Measurements from ENCODE around the gene PRSS3. TPM values are rescaled to one million over a fixed set of nuclear protein-coding genes. Genes with fewer than 3 reads are reported as not detected.
"Not testable (repeated sequence)": the region's sequence is repeated elsewhere in the genome, so short reads cannot be mapped to it uniquely, and the experiment has no call there.

Gene PRSS3
- total RNA-seq, result 1 to 10 TPM in 1 of 2 donors, under 1 TPM in 1; 0.23 to 1.5 TPM

- no peak within 1 kb of the TSS for H3K27ac ChIP-seq
- intact Hi-C loops (cut with DNase I), result no loop called here
- WGBS, result 57% methylated on average over 4 of the region's 4 CpGs
- no peak for TF ChIP-seq CTCF (IDR thresholded peaks at IDR 0.05)
- no peak for TF ChIP-seq POLR2A (IDR thresholded peaks at IDR 0.05)
- TF ChIP-seq POLR2AphosphoS5 (IDR thresholded peaks at IDR 0.05), result no peak
- H3K9me3 ChIP-seq, result no peaks in the 10 kb centered on the region
- DNase-seq (ENCODE audit: low spot score), result no peak
- H3K4me3 ChIP-seq, result no peak within 1 kb of the TSS
- H3K36me3 ChIP-seq, result no peaks in the 10 kb centered on the region
- no peaks in the 10 kb centered on the region for H3K27me3 ChIP-seq (replicated peaks; ENCODE audit: insufficient read depth)
- no peaks in the 10 kb centered on the region for H3K4me1 ChIP-seq (replicated peaks)
Measured at GRCh38 chr9:33795281-33795680, at the start of gene PRSS3. PRSS3 (plus strand) TSS chr9:33795561; CDS start chr9:33795574, 13 bp downstream.

GRCh38 chr9:33748633-33749304 lies 46.6 kb upstream of the PRSS3 start:
- Histone ChIP-seq H3K27ac (no peak overlapping the region), H3K9me3 (no peaks in the 10 kb centered on the region), H3K27me3 (replicated peaks; ENCODE audit: insufficient read depth) (no peaks in the 10 kb centered on the region), H3K36me3 (no peaks in the 10 kb centered on the region), H3K4me3 (no peak overlapping the region), H3K4me1 (replicated peaks) (no peaks in the 10 kb centered on the region)
- 94% methylated on average over 22 of the region's 22 CpGs for WGBS
- DNase-seq (ENCODE audit: low spot score), result no peak
- TF ChIP-seq POLR2AphosphoS5 (IDR thresholded peaks at IDR 0.05) (no peak), POLR2A (IDR thresholded peaks at IDR 0.05) (no peak), CTCF (IDR thresholded peaks at IDR 0.05) (no peak)
- intact Hi-C loops (cut with DNase I), result no loop called here

GRCh38 chr9:33749305-33749654 lies 46.1 kb upstream of the PRSS3 start:
- H3K27ac ChIP-seq; H3K36me3 ChIP-seq; H3K27me3 ChIP-seq (replicated peaks; ENCODE audit: insufficient read depth); H3K4me1 ChIP-seq (replicated peaks); H3K9me3 ChIP-seq; intact Hi-C loops (cut with DNase I); H3K4me3 ChIP-seq; DNase-seq (ENCODE audit: low spot score): not testable (repeated sequence)
- 88% methylated on average over 6 of the region's 6 CpGs for WGBS

GRCh38 chr9:33750307-33750838 lies 45.0 kb upstream of the PRSS3 start:
- TF ChIP-seq POLR2A (IDR thresholded peaks at IDR 0.05) (no peak), POLR2AphosphoS5 (IDR thresholded peaks at IDR 0.05) (no peak), CTCF (IDR thresholded peaks at IDR 0.05) (no peak)
- DNase-seq (ENCODE audit: low spot score), result no peak
- WGBS, result 12% methylated on average over 33 of the region's 35 CpGs
- Histone ChIP-seq H3K9me3 (no peaks in the 10 kb centered on the region), H3K27ac (no peak overlapping the region), H3K36me3 (no peaks in the 10 kb centered on the region), H3K27me3 (replicated peaks; ENCODE audit: insufficient read depth) (no peaks in the 10 kb centered on the region), H3K4me1 (replicated peaks) (no peaks in the 10 kb centered on the region), H3K4me3 (no peak overlapping the region)
- intact Hi-C loops (cut with DNase I), result no loop called here

GRCh38 chr9:33750839-33751339 lies 44.5 kb upstream of the PRSS3 start:
- H3K4me3 ChIP-seq, result no peak overlapping the region
- no peaks in the 10 kb centered on the region for H3K27me3 ChIP-seq (replicated peaks; ENCODE audit: insufficient read depth)
- WGBS, result 12% methylated on average over 17 of the region's 31 CpGs

More at GRCh38 chr9:33750839-33751339, 44.5 kb upstream of the PRSS3 start:
- H3K9me3 ChIP-seq, result no peaks in the 10 kb centered on the region
- TF ChIP-seq CTCF (IDR thresholded peaks at IDR 0.05), result no peak
- no peak for TF ChIP-seq POLR2A (IDR thresholded peaks at IDR 0.05)
- intact Hi-C loops (cut with DNase I), result no loop called here
- no peaks in the 10 kb centered on the region for H3K4me1 ChIP-seq (replicated peaks)
- no peaks in the 10 kb centered on the region for H3K36me3 ChIP-seq
- no peak overlapping the region for H3K27ac ChIP-seq
- DNase-seq (ENCODE audit: low spot score), result no peak
